ENCODE data around the gene ADAMTS2. TPM values are rescaled to one million over a fixed set of nuclear protein-coding genes. Genes with fewer than 3 reads are reported as not detected.

The ADAMTS2 gene
- total and polyA plus RNA-seq, 2 donors (not counting 3 experiments of a cell fraction or from before 2014, with no cell fraction given) = not detected

DNA sequence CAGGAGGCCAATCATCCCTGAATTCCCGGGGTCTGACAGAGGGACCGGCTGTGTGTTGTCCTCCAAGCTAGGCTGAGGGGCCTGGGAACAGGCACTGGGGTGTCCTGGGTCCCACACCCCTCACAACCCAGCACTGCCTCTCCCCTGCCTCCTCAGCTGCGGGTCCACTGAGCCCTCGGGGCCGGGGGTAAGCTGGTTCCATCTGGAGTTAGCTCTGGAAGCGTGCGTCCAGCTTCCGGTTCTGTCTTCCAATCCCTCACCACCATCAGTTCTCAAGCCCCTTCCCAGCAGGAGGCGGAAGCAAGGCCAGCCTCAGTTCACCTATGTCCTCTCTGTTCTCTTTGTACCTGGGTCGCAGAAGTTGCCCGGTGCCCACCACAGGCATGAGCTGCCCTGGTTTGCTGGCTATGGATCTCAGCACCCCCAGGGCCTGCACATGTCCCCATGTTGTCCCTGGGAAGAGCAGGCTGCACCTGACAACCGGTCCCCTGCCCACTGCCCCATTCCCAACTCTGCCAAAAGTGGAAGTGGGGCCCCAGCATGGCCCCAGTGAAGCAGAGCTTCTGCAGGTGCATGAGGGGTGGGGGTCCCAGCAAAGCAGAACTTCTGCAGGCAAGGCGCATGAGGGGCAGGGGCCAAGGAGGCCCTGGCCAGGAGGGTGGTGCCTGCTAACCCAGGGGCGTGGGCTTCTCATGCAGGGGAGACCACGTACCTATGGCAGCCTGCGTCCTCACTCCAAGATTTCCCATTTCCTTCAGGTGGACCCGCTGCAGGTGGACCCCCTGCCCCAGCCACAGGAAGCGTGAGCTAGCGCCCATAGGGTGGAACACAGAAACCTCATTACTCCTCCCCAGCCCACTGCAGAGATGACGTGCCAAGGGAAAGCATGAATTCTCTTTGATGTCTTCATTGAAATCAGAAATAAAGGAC, 173.2 kb downstream of the ADAMTS2 start:
- Histone ChIP-seq H3K27ac (ENCODE audit: insufficient read depth, low read depth, low read length) (no peak overlapping the region), H3K9me3 (replicated peaks; ENCODE audit: control insufficient read depth, insufficient read depth, low read length) (no peaks in the 10 kb centered on the region), H3K4me1 (ENCODE audit: control insufficient read depth, extremely low read depth, insufficient read depth, low read length) (no peaks in the 10 kb centered on the region), H3K9me1 (replicated peaks; ENCODE audit: control insufficient read depth, extremely low read depth, insufficient read depth, low read length) (no peaks in the 10 kb centered on the region), H3K4me2 (ENCODE audit: insufficient read depth, low read length) (no peak overlapping the region), H3K36me3 (ENCODE audit: control insufficient read depth in 2 of 2, extremely low read depth in 1 of 2, insufficient read depth in 2 of 2, low read length in 2 of 2) (no peaks in the 10 kb centered on the region), H4K20me1 (replicated peaks; ENCODE audit: control insufficient read depth, extremely low read depth, insufficient read depth, low read length) (no peaks in the 10 kb centered on the region), H3K4me3 (replicated peaks in 1 of 3; ENCODE audit: insufficient read depth in 1 of 3, low read depth in 1 of 3, low read length in 3 of 3) (no peak overlapping the region), H3K79me2 (ENCODE audit: control insufficient read depth, insufficient read depth, low read length) (no peaks in the 10 kb centered on the region), H3K27me3 (ENCODE audit: control insufficient read depth in 2 of 2, insufficient read depth in 2 of 2, low read length in 2 of 2) (no peaks in the 10 kb centered on the region), H3K9ac (replicated peaks; ENCODE audit: extremely low read depth, insufficient read depth, low read length) (no peak overlapping the region), H2AFZ (ENCODE audit: low read depth, low read length) (no peak overlapping the region)
- no peak for DNase-seq (ENCODE audit: low read depth, low spot score)
- TF ChIP-seq MYC (IDR thresholded peaks at IDR 0.05; ENCODE audit: low read depth, low read length) (no peak), FOS (IDR thresholded peaks at IDR 0.05; ENCODE audit: borderline replicate concordance, insufficient read depth, low read length) (no peak), POLR2AphosphoS5 (IDR thresholded peaks at IDR 0.05; ENCODE audit: insufficient read depth, low read depth, low read length) (no peak), EZH2 (IDR thresholded peaks at IDR 0.05; ENCODE audit: borderline replicate concordance, low read depth, low read length, severe bottlenecking) (no peak), POLR2A (IDR thresholded peaks at IDR 0.05; ENCODE audit: low read depth, low read length) (no peak), JUN (IDR thresholded peaks at IDR 0.05; ENCODE audit: borderline replicate concordance, insufficient read depth, insufficient read length, low read depth) (no peak), GATA2 (IDR thresholded peaks at IDR 0.05; ENCODE audit: insufficient read depth, insufficient read length, low read depth, low read length) (no peak)
- TF ChIP-seq, protein P1, sequence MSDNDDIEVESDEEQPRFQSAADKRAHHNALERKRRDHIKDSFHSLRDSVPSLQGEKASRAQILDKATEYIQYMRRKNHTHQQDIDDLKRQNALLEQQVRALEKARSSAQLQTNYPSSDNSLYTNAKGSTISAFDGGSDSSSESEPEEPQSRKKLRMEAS (IDR thresholded peaks at IDR 0.05; ENCODE audit: insufficient read depth, insufficient read length) = no peak
- TF ChIP-seq, protein P2, sequence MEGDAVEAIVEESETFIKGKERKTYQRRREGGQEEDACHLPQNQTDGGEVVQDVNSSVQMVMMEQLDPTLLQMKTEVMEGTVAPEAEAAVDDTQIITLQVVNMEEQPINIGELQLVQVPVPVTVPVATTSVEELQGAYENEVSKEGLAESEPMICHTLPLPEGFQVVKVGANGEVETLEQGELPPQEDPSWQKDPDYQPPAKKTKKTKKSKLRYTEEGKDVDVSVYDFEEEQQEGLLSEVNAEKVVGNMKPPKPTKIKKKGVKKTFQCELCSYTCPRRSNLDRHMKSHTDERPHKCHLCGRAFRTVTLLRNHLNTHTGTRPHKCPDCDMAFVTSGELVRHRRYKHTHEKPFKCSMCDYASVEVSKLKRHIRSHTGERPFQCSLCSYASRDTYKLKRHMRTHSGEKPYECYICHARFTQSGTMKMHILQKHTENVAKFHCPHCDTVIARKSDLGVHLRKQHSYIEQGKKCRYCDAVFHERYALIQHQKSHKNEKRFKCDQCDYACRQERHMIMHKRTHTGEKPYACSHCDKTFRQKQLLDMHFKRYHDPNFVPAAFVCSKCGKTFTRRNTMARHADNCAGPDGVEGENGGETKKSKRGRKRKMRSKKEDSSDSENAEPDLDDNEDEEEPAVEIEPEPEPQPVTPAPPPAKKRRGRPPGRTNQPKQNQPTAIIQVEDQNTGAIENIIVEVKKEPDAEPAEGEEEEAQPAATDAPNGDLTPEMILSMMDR (IDR thresholded peaks at IDR 0.05; ENCODE audit: extremely low read depth in 1 of 2, insufficient read depth in 1 of 2, low read depth in 1 of 2, low read length in 2 of 2) = no peak
- ChIA-PET CTCF (no interaction called here), POLR2A (no interaction called here)
- dilution Hi-C loops (cut with MboI; ENCODE audit: extremely low pct_ligation_motif_present, low sequenced_read_pairs) = no loop called here
- intact Hi-C loops (cut with micrococcal nuclease) = no loop called here
- no peak for FAIRE-seq
- BruUV-seq (replicated peaks) = no TSS peak
